ENCODE results near the gene RTBDN.

RTBDN gene

DNA sequence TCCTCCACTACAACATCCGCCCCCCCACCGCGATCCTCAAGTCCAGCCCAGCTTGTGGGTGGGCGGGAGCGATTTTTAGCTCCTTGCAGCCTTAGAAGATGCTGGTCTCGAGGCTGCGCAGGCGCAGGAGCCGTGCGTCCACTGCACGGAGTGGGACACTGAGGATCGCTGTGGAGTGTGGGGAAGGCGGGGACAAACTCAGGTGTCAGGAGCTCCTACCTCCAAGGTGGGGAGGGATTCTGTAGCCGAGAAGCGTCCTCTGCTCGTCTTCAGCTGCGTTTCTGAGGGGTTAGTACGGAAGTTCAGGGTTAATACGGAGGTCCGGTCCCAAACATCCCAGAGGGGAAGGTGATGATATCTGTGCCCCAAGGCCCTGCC is at the start of gene RTBDN:
TSS of gene RTBDN (minus strand) at position 14 of the 378 bp plus-strand sequence. CDS start 4,600 bp downstream, outside the sequence.
- no peak for DNase-seq

DNA sequence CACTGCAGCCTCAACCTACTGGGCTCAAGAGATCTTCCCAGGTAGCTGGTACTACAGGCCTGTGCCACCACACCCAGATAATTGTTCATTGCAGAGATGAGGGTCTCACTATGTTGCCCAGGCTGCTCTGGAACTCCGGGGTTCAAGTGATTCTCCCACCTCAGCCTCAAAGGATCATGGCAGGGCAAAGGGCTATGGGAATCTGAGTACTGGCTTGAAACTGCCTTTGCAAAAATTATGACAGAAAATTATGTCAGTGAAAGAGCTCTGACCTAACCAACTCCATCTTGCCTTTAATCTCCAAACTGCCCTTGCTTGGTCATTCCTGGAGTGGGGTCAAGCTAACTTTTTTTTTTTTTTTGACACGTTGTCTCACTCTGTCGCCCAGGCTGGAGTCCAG is 48.2 kb upstream of the RTBDN start:
- no peak for DNase-seq

DNA sequence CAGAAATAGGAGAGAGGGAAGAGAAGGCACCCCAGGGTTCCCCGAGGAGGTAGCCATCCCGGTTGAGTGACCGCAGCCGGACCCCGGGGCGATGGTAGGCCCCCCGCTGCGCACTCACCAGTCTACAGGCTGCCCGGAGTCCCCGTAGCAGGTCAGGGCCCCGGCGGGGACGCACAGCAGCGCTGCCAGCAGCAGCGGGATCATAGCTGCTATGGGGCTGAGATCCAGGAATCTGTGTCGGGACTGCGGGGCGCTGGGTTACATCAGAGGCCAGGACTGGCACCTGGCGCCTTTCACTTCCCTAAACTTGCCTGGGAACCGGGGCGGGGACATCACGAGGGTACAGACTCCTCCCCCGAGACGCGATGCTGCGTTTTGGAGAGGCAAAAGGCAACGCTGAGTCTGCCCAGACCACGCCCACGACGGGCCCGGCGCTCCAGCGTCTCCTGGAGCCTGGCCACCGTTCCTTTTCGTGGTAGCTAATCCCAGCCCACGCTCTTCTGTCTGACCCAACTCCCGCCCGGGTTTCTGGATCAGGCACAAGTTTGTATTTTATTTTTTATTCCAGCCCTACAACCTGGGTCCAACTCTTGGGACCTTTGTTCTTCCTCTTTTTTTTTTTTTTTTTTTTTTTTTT is 46.9 kb upstream of the RTBDN start, which contains the start of gene DNASE2:
TSS of gene DNASE2 (minus strand) at position 278 of the 637 bp plus-strand sequence. CDS start at position 204, 74 bp downstream.
- DNase-seq = peak; percentile 97

DNA sequence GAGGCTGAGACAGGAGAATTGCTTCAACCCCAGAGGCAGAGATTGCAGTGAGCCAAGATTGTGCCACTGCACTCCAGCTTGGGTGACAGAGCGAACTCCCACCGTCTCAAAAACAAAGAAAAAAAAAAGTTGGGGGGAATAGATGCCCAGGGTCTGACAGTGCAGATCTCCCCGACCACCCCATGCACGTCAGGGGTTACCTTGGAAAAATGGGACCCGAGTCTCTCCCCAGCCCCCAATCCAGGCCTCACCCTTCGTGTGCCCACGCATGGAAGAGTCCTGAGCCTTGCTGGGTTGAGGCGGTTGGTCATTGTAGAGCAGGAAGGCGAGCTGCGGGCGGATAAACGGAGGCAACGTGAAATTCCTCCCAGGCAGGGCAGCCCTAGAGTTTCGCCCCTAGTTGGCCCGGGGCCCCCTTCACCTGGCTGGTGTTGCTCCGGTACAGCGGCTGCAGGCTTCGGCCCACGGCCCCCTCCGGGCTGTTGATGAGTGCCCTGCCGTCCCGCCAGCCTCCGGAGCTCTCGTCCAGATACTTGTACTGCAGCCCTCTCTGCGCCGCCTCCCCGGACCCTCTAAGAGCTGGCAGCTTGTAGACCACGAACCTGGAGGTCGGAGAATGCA is 46.3 kb upstream of the RTBDN start:
- peak; percentile 35 for DNase-seq

DNA sequence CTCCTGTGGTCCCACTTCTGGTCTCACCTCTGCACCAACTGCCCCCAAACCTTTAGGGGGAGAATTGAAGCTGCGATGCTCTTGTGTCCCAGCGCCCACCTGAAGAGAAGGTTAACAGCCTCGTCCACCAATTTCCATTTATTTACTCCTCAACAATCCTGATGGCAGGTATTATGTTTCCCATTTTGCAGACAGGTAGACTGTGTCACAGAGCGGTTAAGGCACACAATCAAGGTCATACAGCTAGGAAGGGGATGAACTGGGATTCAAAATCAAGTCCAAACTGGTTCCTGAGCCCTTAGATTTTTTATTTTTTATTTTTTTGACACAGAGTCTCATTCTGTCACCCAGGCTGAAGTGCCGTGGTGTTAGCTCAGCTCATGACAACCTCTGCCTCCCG is 40.7 kb upstream of the RTBDN start:
- DNase-seq = no peak

DNA sequence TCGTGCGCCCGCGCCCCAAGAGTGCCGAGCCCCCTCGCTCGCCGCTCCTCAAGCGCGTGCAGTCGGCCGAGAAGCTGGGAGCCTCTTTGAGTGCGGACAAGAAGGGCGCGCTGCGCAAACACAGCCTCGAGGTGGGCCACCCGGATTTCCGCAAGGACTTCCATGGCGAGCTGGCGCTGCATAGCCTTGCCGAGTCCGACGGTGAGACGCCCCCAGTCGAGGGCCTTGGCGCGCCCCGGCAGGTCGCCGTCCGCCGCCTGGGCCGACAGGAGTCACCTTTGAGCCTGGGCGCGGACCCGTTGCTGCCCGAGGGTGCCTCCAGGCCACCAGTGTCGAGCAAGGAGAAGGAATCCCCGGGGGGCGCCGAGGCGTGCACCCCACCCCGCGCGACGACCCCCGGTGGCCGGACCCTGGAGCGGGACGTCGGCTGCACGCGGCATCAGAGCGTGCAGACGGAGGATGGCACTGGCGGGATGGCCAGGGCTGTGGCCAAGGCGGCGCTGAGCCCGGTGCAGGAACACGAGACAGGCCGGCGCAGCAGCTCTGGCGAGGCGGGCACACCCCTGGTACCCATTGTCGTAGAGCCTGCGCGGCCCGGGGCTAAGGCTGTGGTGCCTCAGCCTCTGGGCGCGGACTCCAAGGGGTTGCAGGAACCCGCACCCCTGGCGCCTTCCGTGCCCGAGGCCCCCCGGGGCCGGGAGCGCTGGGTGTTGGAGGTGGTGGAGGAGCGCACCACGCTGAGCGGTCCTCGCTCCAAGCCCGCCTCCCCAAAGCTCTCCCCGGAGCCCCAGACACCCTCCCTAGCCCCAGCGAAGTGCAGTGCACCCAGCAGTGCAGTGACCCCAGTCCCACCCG is 39.7 kb upstream of the RTBDN start:
- no peak for DNase-seq

DNA sequence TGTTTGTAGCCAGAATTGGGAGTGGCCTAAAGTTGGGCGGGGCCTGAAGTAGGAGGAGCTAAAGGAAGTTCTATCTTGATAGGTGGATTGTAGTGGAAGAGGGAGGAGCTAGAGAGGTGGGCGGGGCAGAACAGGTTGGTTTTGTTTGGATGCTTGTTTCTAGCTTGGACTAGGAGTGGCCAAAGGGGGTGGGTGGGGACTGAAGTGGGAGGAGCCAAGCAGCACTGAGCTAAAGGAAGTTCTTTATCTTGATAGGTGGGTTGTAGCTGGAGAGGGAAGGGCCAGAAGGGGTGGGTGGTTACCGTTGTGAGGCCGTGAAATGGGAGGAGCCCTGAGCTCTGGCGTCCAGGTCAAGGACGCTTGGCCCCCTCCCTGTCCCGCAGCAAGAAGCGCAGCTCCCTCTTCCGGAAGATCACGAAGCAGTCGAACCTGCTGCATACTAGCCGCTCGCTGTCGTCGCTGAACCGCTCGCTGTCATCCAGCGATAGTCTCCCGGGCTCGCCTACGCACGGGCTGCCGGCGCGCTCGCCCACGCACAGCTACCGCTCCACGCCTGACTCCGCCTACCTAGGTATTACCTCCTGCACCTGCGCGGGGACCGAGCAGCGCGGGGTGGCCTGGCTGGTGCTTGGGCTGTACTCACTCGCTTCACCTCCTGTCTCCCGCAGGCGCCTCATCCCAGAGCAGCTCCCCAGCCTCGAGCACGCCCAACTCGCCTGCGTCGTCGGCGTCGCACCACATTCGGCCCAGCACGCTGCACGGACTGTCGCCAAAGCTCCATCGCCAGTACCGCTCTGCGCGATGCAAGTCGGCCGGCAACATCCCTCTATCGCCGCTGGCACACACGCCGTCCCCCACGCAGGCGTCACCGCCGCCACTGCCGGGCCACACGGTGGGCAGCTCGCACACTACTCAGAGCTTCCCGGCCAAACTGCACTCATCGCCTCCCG is 38.8 kb upstream of the RTBDN start:
- DNase-seq = peak; percentile 81

DNA sequence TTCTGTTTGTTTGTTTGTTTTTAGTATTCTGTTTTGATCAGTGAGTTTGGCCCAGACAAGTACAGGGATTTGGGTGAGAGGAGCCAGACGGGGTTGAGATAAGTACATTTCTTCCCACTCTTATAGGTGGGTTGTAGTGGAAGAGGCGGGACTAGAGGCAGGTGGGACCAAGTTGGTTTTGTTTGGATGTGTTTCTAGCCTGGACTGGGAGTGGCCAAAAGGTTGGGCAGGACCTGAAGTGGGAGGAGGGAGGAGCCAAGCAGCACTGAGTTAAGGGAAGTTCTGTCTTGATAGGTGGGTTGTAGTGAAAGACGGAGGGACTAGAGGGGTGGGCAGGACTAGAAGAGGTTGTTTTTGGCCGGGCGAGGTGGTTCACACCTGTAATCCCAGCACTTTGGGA is 37.9 kb upstream of the RTBDN start:
- peak; percentile 38 for DNase-seq

DNA sequence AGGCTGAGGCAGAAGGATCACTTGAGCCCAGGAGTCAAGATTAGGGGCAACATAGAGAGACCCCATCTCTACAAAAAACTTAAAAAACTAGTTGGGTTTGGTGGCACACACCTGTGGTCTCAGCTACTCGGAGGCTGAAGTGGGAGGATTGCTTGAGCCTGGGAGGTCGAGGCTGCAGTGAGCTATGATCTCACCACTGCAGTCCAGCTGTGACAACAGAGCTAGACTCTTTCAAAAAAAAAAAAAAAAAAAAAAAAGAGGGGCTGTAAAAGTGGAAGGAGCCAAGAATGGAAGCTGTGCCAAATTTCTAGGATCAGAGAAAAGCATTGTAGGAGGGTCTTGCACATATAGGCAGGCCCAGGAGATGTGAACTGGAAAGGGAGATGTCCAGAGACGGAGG is 37.3 kb upstream of the RTBDN start:
- DNase-seq = no peak

DNA sequence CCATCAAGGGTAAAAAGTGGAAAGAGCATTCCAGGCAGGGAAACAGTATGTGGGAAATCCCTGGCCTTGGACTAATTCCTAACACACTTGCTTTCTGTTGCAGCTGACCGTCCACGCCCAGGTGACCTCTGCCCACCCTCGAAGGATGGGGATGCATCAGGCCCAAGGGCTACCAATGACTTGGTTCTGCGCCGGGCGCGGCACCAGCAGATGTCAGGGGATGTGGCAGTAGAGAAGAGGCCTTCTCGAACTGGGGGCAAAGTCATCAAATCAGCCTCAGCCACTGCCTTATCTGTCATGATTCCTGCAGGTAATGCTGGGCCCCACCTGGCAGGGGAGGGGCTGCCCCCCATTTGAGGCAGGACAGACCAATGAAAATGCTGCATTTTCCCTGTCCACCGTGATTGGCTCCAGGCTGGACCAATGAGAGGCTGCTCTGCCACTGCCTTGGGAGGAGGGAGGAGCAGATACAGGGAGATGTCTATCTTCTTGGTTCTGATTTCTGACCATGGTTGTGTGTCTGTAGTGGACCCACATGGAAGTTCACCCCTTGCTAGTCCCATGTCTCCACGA is 34.2 kb upstream of the RTBDN start:
- DNase-seq = peak; percentile 53

DNA sequence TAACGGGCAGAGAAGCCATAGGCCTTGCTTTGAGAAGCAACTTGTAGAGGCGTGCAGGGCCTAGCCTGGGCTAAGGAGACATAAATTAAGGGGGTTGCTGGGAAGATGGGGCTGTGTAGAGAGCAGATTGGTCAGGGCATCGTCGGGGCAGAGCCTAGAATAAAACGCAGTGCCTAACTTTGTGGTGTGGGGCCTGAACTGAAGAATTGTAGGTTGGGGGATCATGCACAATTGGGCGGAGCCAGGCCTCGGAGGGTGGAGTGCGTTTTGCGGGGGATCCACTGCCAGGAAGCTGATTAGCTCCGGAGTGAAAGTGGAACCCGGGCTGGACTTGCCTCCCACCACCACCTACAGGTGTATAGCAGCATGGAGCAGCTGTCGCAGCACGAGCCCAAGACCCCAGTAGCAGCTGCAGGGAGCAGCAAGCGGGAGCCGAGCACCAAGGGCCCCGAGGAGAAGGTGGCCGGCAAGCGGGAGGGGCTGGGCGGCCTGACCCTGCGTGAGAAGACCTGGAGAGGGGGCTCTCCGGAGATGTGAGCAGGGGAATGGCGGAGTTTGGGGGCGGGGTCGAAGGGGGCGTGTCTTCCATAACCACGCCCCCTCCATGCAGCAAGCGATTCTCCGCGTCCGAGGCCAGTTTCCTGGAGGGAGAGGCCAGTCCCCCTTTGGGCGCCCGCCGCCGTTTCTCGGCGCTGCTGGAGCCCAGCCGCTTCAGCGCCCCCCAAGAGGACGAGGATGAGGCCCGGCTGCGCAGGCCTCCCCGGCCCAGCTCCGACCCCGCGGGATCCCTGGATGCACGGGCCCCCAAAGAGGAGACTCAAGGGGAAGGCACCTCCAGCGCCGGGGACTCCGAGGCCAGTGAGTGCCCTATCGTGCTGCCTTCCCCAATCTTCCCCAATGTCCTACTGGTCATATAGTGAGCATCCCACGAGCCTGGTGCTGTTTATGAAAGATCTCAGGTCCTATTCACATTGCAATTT is 33.0 kb upstream of the RTBDN start:
- DNase-seq = peak; percentile 79

DNA sequence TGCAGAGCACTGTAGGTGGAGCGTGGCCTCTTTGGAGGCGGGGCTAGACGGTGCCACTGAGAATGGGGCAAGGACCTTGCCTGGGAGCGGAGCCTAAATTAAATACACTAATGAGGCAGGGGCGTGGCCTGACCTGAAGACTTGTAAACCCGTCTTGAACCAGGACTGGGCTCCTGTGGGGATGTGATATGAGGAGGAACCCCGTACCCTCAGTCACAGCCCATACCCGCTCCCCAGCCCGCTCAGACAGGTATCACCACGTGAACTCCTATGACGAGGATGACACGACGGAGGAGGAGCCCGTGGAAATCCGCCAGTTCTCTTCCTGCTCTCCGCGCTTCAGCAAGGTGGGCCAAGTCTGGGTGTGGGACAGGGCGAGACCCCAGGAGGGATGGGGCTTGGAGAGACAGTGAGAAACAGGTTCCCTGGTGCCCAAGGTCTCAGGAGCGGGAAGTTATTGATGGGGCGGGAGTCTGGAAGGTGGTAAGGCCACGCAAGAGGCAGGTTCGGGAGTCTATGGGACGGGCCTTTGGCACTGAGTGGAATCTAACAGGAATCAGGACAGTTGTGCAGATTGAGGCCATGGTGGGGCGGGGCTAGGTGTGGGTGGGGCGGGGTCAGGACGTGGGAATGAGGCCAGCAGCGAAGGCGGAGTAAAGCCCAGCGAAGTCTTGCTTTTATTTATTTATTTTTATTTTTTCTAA is 32.2 kb upstream of the RTBDN start:
- no peak for DNase-seq

DNA sequence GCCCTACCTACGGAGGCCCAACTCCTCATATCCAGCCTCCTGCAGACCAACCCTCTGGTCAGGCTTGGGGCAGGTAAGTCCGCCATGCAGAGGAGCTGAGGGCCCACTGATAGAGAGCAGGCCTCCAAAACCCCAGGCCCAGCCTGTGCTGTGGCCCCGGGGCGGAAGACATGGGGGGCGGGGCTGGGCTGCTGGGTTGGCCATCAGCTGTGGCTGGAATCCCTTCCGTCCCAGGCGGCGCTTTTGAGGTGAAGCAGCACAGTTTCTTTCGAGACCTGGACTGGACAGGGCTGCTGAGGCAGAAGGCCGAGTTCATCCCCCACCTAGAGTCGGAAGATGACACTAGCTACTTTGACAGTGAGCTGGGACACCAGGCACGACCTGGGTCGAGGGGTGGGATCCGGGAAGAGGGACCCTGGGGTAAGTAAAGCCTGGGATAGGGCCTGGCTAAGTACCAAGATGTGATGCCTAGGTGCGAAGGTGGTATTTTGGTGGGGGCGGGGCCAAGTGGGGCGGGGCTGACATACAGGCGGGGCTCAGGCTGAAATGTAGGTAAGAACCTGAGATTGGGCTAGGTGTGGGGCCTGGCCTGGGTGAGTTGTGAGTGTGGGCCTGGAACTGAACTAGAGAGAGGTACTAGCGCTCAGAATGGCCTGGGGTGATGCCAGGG is 31.5 kb upstream of the RTBDN start:
- no peak for DNase-seq

DNA sequence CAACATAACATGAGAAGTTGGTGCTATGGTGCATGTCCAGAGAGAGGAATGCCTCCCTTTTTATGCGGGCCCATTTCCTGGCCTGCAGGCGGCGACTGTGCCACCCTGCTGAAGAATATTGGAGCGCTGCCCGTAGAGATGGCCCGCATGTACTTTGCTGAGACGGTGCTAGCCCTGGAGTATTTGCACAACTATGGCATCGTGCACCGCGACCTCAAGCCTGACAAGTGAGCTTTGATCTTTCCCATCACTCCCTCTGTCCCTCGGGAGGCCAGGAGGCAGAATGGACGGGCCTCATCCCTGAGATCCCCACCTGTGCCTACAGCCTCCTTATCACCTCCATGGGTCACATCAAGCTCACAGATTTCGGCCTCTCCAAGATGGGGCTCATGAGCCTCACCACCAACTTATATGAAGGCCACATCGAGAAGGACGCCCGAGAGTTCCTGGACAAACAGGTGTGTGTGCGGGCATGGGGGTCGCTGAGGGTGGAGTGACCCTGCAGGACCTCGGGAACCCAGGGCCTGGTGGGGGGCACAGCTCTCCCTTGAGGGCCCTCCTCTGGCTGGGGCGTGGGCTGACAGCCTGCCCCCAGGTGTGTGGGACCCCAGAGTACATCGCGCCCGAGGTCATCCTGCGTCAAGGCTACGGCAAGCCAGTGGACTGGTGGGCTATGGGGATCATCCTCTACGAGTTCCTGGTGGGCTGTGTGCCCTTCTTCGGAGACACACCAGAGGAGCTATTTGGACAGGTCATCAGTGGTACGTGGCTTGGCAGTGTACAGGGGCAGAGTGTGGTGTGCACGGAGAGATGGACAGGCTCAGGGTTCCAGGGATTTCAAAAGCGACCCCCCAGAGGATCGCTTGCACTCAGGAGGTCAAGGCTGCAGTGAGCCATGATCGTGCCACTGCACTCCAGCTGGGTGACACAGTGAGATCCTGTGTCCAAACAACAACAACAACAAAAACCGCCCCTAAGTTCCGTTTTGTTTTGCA is 30.6 kb upstream of the RTBDN start:
- DNase-seq = peak; percentile 33

DNA sequence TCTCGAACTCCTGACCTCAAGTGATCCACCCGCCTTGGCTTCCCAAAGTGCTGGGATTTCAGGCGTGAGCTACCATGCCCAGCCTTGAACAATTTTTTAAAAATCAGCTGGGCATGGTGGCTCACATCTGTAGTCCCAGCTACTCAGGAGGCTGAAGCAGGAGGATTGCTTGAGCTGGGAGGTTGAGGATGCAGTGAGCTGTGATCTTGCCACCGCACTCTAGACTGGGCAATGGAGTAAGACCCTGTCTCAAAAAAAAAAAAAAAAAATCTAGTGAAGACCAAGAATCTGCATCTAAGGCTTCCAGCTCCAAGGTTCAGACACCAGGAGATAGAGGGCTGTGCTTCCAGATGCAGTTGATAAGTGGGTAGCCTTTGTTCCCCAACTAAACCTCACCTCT is 29.8 kb upstream of the RTBDN start:
- no peak for DNase-seq

DNA sequence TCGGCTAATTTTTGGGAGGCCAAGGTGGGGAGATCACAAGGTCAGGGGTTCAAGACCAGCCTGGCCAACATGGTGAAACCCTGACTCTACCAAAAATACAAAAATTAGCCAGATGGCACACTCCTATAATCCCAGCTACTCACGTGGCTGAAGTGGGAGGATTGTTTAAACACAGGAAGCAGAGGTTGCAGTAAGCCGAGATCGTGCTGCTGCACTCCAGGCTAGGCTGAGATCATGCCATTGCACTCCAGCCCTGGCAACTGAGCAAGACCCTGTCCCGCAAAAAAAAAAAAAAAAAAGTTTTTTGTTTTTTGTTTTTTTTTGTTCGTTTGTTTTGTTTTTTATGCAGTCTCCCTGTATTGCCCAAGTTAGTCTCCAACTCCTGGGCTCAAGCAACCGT is 25.2 kb upstream of the RTBDN start:
- no peak for DNase-seq

DNA sequence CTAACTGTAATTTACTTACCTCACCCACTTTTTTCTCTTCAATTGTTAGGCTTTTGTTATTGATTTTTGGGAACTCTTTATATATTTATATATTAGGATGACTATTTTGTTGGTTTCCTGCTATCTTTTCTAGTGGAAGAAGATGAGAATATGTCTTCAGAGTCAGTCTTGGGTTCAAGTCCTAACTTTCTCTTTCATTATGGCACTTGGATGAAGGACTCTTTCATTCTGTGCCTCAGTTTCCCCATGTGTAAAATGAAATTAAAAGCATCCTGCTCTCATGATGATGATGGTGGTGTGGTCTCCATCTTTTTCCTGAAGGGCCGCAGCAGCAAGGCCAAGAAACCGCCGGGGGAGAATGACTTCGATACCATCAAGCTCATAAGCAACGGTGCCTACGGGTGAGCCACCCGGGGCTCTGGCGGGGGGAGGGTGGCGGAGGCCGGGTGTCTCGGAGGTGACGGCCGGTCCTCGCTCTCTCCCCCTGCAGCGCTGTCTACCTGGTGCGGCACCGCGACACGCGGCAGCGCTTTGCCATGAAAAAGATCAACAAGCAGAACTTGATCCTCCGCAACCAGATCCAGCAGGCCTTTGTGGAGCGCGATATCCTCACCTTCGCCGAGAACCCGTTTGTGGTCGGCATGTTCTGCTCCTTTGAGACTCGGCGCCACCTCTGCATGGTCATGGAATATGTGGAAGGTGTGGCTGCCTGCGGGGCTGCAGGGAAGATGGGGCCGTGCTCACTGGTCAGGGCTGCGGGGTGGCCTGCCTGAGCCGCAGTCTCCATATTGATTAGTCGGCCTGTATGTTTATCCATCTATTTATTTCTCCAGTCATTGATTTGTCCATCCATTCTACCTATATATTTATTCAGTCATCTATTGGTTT is 23.9 kb upstream of the RTBDN start:
- DNase-seq = no peak

Measured in hematopoietic multipotent progenitor cell treated with erythropoietin and hydrocortisone succinate and interleukin-3 and kit ligand, for 8 days (in vitro differentiated cells).